AG09319 (cell line): ENCODE results near the gene ZSWIM6.

Experiments used
- DNase-seq: peaks from one replicate; pipeline ENCODE4 v3.0.0-alpha.2; 2010; ENCODE audit warnings: low read depth; ENCODE audit errors: extremely low read depth
- CTCF ChIP-seq: IDR thresholded peaks from 2 replicates; pipeline ENCODE4 v1.5.1; 2011; ENCODE audit warnings: low read depth, mild to moderate bottlenecking, inconsistent platforms, low read length, moderate library complexity

ZSWIM6 gene

GRCh38 chr5:61363401-61364114 is 31.5 kb downstream of the ZSWIM6 start:
- no peak for DNase-seq
- TF ChIP-seq CTCF = no peak

GRCh38 chr5:61366497-61367240 is 34.6 kb downstream of the ZSWIM6 start:
- no peak for TF ChIP-seq CTCF
- no peak for DNase-seq

- DNase-seq = no peak
- no peak for TF ChIP-seq CTCF
Observed at GRCh38 chr5:61370506-61370905, 38.4 kb downstream of the ZSWIM6 start.

GRCh38 chr5:61371474-61371873 is 39.4 kb downstream of the ZSWIM6 start:
- TF ChIP-seq CTCF = no peak

GRCh38 chr5:61379677-61380076 is 47.6 kb downstream of the ZSWIM6 start:
- no peak for TF ChIP-seq CTCF
- no peak for DNase-seq

More at GRCh38 chr5:61371474-61371873, 39.4 kb downstream of the ZSWIM6 start:
- DNase-seq = no peak

DNA sequence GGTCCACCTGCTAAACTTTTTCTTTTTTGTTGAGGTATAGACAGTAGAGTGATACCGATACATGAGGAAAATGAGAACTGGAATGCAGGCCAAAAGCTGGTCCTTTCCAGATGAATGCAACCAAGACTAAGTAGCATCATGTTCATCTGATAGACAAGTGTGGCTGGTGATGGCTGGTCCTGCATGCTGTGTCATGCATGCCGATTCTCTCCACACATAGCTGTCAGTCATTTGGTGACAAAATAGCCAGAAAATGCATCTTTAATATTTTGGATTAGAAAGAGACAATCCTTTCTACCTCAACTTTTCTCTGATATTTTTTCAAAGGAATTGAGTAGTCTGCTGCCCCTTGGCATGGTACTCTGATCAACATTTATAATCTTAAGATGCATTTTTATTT is 49.9 kb downstream of the ZSWIM6 start:
- no peak for DNase-seq
- TF ChIP-seq CTCF = no peak

DNA sequence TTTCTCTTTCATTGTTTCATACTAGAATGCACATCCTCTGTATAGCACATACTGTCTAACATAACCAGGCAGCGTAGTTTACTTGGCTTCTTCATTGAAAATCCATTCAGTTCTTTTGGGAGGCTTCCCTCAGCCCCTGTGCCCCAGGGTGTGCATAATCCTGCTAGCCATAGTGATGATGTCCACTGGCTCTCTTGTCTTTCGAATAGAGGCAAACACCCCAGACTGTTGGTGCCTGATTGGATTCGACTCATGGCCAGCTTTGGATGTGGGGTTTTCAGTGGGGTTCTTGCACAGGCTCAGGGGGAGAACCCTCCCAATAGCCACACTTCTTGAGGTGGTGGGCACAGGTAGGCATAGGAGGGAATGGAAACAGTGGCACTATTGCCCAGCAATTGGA is 53.6 kb downstream of the ZSWIM6 start:
- no peak for TF ChIP-seq CTCF
- DNase-seq = no peak
